SK-N-SH treated with all-trans-retinoic acid at 6 μM for 48 hours (cell line): ENCODE data around the gene CNTFR.
A peak's percentile ranks its signal among the peaks of the same experiment; 100 is the strongest.

ENCODE experiments used
- ATAC-seq: fragments of 200-7000 bp; cut with Tn5 transposase; 3 replicates; pipeline ENCODE4 v1.9.1; 2020; ENCODE audit warnings: mild to moderate bottlenecking, moderate library complexity
- ARNTL ChIP-seq: fragments of 450-650 bp; formaldehyde crosslinking; IDR thresholded peaks from 2 replicates; pipeline ENCODE4 v1.5.0; 2020; ENCODE audit warnings: low read depth, mild to moderate bottlenecking, moderate library complexity, borderline replicate concordance
- BACH2 ChIP-seq: fragments of 250-450 bp; sonication (Bioruptor Pico); IDR thresholded peaks from 2 replicates; pipeline ENCODE4 v1.9.0; 2021; ENCODE audit warnings: mild to moderate bottlenecking, borderline replicate concordance
- CREB5 ChIP-seq: fragments of 250-450 bp; sonication (Bioruptor Pico); IDR thresholded peaks from 2 replicates; pipeline ENCODE4 v1.5.1; 2020; ENCODE audit warnings: low read depth, mild to moderate bottlenecking, moderate library complexity
- CSRNP3 ChIP-seq: fragments of 250-450 bp; sonication (Bioruptor Pico); IDR thresholded peaks from 2 replicates; pipeline ENCODE4 v1.5.1; 2021; ENCODE audit warnings: mild to moderate bottlenecking, moderate library complexity
- GLIS3 ChIP-seq: fragments of 250-450 bp; sonication (Bioruptor Pico); IDR thresholded peaks from 2 replicates; pipeline ENCODE4 v1.5.0; 2020; ENCODE audit warnings: mild to moderate bottlenecking, moderate library complexity
- ISL1 ChIP-seq: fragments of 250-450 bp; sonication (Bioruptor Pico); IDR thresholded peaks from 2 replicates; pipeline ENCODE4 v2.1.2; 2022; ENCODE audit warnings: mild to moderate bottlenecking, moderate library complexity
- OSR1 ChIP-seq: fragments of 250-450 bp; sonication (Bioruptor Pico); IDR thresholded peaks from 2 replicates; pipeline ENCODE4 v1.8.0; 2022; ENCODE audit warnings: moderate library complexity, mild to moderate bottlenecking, inconsistent platforms
- PATZ1 ChIP-seq: fragments of 250-450 bp; sonication (Bioruptor Pico); IDR thresholded peaks from 2 replicates; pipeline ENCODE4 v1.8.0; 2020; ENCODE audit warnings: mild to moderate bottlenecking, moderate library complexity, borderline replicate concordance
- PPARA ChIP-seq: fragments of 250-450 bp; sonication (Bioruptor Pico); IDR thresholded peaks from 2 replicates; pipeline ENCODE4 v1.5.0; 2020; ENCODE audit warnings: mild to moderate bottlenecking, borderline replicate concordance
- TCF4 ChIP-seq: fragments of 250-450 bp; sonication (Bioruptor Pico); IDR thresholded peaks from 2 replicates; pipeline ENCODE4 v1.8.0; 2021; ENCODE audit warnings: mild to moderate bottlenecking, moderate library complexity, borderline replicate concordance
- TOX ChIP-seq: fragments of 250-450 bp; sonication (Bioruptor Pico); IDR thresholded peaks from 2 replicates; pipeline ENCODE4 v1.8.0; 2021; ENCODE audit warnings: mild to moderate bottlenecking, moderate library complexity, borderline replicate concordance
- ZC3H10 ChIP-seq: fragments of 250-450 bp; sonication (Bioruptor Pico); IDR thresholded peaks from 2 replicates; pipeline ENCODE4 v1.5.1; 2021; ENCODE audit warnings: mild to moderate bottlenecking, moderate library complexity
- ZFP3 ChIP-seq: fragments of 250-450 bp; sonication (Bioruptor Pico); IDR thresholded peaks from 2 replicates; pipeline ENCODE4 v1.5.0; 2020; ENCODE audit warnings: mild to moderate bottlenecking, moderate library complexity
- ZFP30 ChIP-seq: fragments of 450-650 bp; formaldehyde crosslinking; IDR thresholded peaks from 2 replicates; pipeline ENCODE4 v1.5.0; 2022; ENCODE audit warnings: mild to moderate bottlenecking, moderate library complexity
- ZNF565 ChIP-seq: fragments of 450-650 bp; formaldehyde crosslinking; conservative IDR thresholded peaks from 2 replicates; pipeline ENCODE4 v1.5.0; 2020; ENCODE audit warnings: low read depth, mild to moderate bottlenecking, moderate library complexity
- ZNF70 ChIP-seq: fragments of 450-650 bp; formaldehyde crosslinking; IDR thresholded peaks from 2 replicates; pipeline ENCODE4 v1.5.0; 2020; ENCODE audit warnings: mild to moderate bottlenecking, moderate library complexity
- ZNF8 ChIP-seq: fragments of 450-650 bp; formaldehyde crosslinking; IDR thresholded peaks from 2 replicates; pipeline ENCODE4 v1.5.0; 2020; ENCODE audit warnings: mild to moderate bottlenecking, moderate library complexity
- TF ChIP-seq, protein P1 (sequence below): fragments of 250-450 bp; sonication (Bioruptor Pico); IDR thresholded peaks from 2 replicates; pipeline ENCODE4 v1.5.0; 2020; ENCODE audit warnings: mild to moderate bottlenecking, moderate library complexity
- TF ChIP-seq, protein P2 (sequence below): fragments of 250-450 bp; sonication (Bioruptor Pico); IDR thresholded peaks from 2 replicates; pipeline ENCODE4 v1.8.0; 2021; ENCODE audit warnings: low read depth, mild to moderate bottlenecking, moderate library complexity, borderline replicate concordance

The CNTFR gene

DNA sequence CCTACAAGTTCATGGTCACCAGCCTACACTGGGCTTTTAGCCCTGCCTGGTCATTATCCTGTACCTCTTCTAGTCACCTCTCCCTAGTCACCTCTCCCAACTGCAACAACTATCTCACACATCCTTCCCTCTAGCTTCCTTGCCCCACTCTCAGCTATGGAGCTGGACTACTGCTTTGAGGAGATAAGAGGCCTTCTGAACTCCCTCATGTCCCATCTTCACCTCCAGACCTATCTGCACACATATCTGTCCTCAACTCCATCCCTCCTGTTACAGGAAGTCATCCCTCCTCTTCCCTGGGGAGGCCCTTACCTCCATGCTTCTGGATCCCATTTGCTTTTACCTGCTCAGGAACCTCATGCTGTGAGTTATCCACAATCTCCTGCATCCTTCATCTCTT is 16.7 kb upstream of the CNTFR start:
- no peak for ATAC-seq
- TF ChIP-seq ZFP3 (CRISPR knock-in tag) (no peak), GLIS3 (CRISPR knock-in tag) (no peak), BACH2 (CRISPR knock-in tag) (no peak), TCF4 (no peak), ZNF8 (CRISPR knock-in tag) (no peak), ZC3H10 (CRISPR knock-in tag) (no peak), CREB5 (CRISPR knock-in tag) (no peak), PATZ1 (no peak), ZFP30 (no peak), ARNTL (no peak), ISL1 (no peak), TOX (CRISPR knock-in tag) (no peak), ZNF70 (CRISPR knock-in tag) (no peak), ZNF565 (no peak), PPARA (CRISPR knock-in tag) (no peak), OSR1 (no peak)
- TF ChIP-seq, protein P1, sequence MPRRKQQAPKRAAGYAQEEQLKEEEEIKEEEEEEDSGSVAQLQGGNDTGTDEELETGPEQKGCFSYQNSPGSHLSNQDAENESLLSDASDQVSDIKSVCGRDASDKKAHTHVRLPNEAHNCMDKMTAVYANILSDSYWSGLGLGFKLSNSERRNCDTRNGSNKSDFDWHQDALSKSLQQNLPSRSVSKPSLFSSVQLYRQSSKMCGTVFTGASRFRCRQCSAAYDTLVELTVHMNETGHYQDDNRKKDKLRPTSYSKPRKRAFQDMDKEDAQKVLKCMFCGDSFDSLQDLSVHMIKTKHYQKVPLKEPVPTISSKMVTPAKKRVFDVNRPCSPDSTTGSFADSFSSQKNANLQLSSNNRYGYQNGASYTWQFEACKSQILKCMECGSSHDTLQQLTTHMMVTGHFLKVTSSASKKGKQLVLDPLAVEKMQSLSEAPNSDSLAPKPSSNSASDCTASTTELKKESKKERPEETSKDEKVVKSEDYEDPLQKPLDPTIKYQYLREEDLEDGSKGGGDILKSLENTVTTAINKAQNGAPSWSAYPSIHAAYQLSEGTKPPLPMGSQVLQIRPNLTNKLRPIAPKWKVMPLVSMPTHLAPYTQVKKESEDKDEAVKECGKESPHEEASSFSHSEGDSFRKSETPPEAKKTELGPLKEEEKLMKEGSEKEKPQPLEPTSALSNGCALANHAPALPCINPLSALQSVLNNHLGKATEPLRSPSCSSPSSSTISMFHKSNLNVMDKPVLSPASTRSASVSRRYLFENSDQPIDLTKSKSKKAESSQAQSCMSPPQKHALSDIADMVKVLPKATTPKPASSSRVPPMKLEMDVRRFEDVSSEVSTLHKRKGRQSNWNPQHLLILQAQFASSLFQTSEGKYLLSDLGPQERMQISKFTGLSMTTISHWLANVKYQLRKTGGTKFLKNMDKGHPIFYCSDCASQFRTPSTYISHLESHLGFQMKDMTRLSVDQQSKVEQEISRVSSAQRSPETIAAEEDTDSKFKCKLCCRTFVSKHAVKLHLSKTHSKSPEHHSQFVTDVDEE (CRISPR knock-in tag): no peak
- TF ChIP-seq, protein P2, sequence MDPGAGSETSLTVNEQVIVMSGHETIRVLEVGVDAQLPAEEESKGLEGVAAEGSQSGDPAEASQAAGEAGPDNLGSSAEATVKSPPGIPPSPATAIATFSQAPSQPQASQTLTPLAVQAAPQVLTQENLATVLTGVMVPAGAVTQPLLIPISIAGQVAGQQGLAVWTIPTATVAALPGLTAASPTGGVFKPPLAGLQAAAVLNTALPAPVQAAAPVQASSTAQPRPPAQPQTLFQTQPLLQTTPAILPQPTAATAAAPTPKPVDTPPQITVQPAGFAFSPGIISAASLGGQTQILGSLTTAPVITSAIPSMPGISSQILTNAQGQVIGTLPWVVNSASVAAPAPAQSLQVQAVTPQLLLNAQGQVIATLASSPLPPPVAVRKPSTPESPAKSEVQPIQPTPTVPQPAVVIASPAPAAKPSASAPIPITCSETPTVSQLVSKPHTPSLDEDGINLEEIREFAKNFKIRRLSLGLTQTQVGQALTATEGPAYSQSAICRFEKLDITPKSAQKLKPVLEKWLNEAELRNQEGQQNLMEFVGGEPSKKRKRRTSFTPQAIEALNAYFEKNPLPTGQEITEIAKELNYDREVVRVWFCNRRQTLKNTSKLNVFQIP (CRISPR knock-in tag): no peak

DNA sequence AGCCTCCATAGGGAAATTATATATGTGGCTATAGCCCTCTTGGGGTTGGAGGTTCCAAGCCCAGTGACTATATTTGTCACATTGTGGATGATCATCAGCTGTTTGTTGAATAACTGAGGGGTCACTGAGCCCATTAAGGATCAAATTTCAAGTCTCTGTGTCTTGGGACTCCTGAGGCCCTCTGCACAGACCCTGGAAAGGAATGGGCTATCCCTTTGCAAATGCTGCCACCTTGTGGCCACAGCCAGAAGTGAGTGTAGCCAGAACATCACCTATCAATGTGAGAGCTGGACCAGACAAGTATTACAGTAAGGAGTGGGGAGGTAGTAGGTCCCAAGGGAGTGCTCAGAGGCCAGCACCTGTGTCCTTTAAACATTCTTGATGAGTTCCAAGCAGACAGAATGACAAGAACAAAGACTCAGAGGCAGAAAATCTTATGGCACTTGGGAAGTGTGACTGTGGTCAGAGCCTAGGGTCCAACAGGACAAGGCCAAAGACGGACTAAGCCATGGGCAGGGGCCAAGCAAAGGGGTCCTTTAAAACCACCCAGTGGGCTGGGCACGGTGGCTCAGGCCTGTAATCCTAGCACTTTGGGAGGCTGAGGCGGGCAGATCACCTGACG is 14.2 kb upstream of the CNTFR start:
- ATAC-seq: peak; percentile 96
- TF ChIP-seq CSRNP3 (no peak), PATZ1 (no peak), CREB5 (CRISPR knock-in tag) (no peak), ZC3H10 (CRISPR knock-in tag) (no peak), ZNF565 (no peak), PPARA (CRISPR knock-in tag) (no peak)
